A549 treated with AZD2906 at 1 μM for 4 hours (cell line): ENCODE data around the gene STEEP1. TPM values are rescaled to one million over a fixed set of nuclear protein-coding genes. Genes with fewer than 3 reads are reported as not detected.

Source experiments
- total RNA-seq: library from RNA; stranded (reverse); fragments of 200-300 nt; extraction: Qiagen RNA extraction; gene quantifications from 5 replicates; pipeline ENCODE4 v1.2.3, GENCODE V29; 2022

STEEP1 gene
- 27.0 to 35.3 TPM (median 29.7 TPM) in 5 replicates for total RNA-seq

DNA sequence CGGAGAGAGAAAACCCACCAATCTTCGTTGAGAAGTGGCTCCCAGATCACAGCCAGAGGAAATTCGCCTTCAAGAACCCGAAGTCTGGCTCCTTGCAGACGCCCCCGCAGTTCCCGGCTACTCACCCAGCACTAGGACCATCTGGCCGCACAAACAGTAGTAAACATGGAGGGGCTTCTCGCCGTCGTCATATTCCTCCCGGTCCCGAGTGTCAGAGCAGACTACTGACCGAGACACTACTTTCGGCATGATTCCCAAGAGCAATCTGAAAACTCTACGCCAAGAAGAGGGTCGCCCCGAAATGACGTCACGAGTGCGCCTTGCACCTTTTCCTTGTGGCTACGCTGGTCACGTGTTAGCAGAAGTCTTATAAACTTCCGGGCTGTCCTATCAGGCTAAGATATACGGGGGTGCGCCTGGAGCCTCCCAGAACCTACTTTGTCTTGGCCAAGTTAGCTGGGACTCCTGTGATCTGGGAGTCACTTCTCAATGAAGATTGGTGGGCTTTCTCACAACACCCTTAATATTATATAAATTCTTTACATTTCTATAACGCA lies at the start of gene STEEP1:
Gene STEEP1, minus strand, starts transcription at position 303 of the 557 bp plus-strand sequence. Its CDS starts 54 bp downstream, at position 249.

DNA sequence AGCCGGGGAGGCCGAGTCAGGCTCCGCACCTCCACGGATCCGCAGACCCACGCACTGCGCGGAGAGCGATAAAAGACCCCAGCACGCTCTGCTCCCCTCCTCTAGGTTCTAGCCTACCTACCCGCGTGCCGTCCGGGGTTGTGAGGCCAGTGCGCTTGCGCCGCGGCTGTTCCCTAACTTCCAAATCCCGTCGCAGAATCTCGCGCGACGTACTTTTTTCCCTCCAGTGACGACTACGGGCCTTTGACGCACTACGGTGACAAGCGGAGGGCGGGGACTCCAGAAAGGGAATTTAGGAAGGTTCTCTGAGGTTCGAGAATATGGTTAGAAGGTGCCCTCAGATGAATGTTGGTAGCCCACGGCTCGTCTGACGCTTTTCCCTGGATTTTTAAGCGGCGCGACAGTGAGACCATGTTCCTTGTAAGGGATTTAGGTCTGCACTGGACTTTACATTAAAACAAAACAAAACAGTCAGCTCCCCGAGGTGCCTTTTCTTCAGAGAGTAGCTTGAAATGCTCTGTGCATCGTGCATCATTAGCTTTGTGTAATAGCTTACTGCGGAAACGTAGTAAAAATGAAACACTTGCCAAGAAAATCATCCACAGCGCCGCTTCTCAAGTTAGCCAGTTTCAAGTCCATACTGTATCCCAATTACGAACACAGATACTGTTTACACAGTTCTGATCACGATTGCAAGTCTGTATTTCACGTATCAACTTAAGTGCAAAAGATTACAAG lies 41.2 kb upstream of the STEEP1 start, which contains the start of gene NKRF:
Gene NKRF, minus strand, starts transcription at position 145 of the 738 bp plus-strand sequence.

DNA sequence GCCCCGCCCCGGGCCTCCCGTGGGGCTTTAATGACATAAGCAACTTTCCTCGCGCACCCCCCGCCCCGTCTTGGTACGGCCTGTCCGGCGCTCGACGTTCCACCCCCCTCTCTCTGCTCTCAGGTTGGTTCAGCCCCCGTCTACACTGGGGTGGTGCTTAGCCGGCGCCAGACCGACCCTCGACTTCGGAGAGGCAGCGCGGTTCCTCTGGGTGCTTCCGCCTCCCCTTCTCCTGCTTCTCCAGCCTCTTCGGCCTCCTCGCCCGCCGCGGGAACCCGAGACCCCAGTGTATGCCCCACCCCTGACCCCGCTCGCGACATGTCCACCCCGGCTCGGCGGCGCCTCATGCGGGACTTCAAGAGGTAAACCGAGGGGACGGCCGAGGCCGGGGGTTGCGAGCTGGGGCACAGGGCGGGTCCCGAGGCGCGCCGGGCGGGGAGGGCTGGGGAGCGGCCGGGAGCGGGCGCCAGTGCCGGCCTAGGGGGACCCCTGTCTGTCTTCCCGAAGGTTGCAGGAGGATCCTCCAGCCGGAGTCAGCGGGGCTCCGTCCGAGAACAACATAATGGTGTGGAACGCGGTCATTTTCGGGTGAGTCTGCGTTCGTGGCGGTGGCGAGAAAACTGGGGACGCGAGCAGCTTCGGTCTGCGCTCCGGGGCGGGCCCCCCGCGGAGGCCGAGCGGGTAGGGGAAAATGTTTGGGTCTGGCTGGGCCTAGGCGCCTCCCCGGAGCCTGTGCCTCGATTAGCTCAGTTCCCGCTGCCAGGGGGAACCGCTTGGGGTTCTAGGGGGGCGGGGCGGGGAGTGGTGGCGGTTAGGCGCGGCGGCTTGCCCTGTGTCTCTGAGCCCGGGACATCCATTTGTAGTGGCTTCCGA lies 9.4 kb upstream of the STEEP1 start, which contains the start of gene UBE2A:
Gene UBE2A, plus strand, starts transcription at position 170 of the 873 bp plus-strand sequence. Its CDS starts 149 bp downstream, at position 319.

Other genes starting within 250 kb of the STEEP1 start
- gene SLC25A43, start 166.1 kb downstream of the STEEP1 start, total RNA-seq = 26.3 to 32.1 TPM (median 29.8 TPM) in 5 replicates
- 712 to 769 TPM (median 757 TPM) in 5 replicates for gene SLC25A5, start 97.0 kb downstream of the STEEP1 start, total RNA-seq
- 137 to 153 TPM (median 141 TPM) in 5 replicates for gene UBE2A, start 9.2 kb upstream of the STEEP1 start, total RNA-seq
- gene NKRF, start 41.0 kb upstream of the STEEP1 start, total RNA-seq = 16.4 to 18.3 TPM (median 16.7 TPM) in 5 replicates
- gene SEPTIN6, start 127.8 kb upstream of the STEEP1 start, total RNA-seq = 9.2 to 11.3 TPM (median 10.7 TPM) in 5 replicates
- 0.06 to 0.18 TPM (median 0.13 TPM) in 4 of 5 replicates, not detected in the other for gene SOWAHD, start 193.2 kb upstream of the STEEP1 start, total RNA-seq
- 3,440 to 4,395 TPM (median 3,536 TPM) in 5 replicates for gene RPL39, start 226.2 kb upstream of the STEEP1 start, total RNA-seq